ENCODE results near the gene INPP5E.

Gene INPP5E

DNA sequence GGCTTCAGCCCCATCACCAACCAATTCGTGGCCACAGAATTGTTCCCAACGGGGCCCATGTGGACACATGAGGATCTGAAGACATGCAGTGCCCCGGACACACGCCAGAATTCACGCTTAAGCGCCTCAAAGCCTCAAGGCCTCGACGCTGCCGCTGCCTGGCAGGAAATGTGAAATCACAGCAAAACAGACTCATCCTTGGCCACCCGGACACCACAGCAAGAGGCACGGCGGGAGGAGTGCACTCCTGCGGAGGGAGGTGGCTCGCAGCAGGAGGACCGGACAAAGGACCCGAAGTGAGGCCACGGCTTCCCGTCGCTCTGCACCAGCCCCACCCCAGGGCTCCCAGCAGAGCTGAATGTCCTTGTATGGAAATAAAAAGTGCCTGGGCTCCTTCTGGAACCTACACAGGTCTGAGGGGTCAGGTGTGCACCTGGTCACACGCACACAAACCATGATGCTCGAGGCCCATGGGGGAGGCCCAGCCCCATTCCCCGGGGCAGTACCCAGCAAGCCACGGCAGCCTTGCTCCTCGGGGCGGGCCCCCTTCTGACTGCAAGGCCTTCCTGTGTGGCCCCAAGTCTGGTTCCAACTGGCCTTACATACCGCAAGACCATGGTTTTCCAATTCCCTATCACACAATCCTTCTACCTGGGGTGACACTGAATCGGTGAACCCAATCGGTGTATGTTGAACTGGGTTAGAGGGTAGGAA, 33.2 kb upstream of the INPP5E start:
- DNase-seq, result no peak

DNA sequence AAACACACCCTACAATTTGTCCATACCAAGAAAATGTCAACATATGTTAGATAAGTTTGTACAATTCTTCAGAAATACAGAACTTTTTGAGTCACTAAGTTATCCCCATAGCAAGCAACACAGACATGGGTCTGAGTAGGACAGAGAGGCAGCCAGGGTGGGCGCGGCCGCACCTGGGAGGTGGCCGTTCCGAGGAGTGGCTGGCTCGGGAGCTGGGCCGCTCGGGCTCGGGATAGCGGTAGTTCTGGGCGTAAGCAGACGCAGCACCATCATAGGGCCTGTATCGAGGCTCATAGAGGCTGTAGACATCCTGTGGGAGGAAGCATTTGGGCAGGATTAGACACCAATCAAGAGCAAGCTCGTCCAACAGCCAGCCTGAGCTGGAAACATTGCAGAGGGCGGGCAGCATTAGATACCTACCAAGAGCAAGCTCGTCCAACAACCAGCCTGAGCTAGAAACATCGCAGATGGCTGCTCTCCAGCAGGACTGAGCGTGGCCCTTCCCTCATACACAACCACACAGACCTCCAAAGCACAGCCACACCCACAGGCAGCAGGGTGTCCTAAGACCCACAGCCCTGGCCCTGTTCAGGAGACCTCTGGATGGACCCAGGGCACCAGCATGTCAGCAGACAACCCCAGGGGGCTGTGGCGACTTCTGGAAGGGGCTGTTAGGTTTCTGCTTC, 32.3 kb upstream of the INPP5E start:
- DNase-seq, result no peak

DNA sequence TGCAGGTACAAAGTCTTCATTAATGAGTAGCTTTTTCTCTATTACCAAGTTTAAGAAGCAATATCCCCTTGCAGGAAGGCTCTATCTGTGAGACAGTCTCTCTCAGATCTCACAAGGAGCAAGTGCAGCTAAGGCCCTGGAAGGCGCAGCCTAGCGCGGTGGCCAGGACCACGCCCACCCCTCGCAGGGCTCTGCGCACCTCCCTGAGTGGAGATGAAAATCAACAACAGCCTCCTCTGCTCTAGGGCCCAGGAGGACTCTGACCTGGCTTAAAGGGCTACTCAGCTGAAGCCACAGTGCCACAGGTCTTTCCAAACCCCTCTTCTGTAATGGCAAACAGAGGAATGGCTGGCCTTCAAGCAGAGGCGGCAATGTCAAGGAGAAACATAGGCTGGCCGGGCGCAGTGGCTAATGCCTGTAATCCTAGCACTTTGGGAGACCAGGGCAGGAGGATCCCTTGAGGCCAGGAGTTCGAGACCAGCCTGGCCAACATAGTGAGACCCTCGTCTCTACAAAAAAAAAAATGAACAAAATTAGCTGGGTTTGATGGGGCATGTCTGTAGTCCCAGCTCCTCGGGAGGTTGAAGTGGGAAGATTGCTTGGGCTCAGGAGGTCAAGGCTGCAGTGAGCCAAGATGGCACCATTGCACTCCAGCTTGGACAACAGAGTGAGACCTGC, 31.3 kb upstream of the INPP5E start:
- DNase-seq, result no peak

DNA sequence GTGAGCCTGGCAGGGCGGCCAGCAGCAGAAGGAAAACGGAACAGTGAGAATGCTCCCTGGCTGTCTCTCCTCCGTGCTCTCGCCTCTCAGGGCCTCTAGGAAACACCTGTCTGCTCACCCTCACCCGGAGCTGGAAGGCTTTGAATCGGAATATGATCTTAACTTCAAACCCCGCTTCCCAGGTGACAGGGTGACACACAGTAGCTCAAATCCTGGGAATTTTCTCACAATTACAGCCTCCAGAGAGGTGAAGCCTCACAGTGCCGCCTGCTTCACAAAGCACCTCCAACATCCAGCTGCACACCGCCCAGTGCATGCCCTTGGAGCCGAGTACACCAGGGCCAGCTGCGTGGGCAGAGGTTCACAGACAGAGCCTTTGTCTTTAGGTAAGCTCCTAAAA, 30.7 kb upstream of the INPP5E start:
- DNase-seq, result no peak

DNA sequence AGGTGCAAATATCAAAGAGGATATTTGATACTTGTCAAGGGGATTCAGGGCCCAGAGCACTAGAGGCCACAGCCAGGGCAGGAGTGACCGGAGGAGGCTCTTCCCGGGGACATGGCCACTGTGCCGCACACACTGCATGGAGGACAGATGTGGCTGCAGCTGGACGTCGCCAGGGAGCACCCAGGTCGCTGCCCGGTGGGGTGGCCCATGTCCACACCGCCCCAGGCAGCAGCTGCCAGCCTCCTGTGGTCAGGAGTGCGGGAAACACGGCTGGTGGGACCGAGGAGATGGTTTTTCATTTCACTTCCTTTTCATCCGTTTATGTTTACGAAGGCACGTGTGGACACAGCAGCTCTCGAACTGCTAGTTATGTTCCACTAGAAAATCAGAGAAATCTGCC, 28.1 kb upstream of the INPP5E start:
- no peak for DNase-seq

DNA sequence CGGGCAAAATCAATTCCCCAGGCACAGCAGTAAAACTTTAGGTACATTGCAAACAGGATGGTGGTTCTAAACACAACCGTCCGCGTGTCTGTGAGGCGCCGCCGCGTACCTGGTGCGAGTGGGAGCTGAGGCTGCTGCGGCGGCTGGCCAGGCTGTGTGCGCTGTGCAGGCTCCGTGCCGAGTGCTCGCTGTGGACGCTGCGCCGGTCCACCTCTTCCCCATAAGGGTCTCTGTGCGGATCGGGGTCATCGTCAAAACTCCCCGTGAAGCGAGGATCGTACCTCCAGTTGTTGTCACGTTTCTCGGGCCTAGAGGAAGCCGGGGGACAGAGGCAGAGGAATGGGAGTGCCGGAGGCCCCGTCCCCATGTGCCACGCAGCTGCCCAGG, 26.5 kb upstream of the INPP5E start:
- DNase-seq, result no peak

DNA sequence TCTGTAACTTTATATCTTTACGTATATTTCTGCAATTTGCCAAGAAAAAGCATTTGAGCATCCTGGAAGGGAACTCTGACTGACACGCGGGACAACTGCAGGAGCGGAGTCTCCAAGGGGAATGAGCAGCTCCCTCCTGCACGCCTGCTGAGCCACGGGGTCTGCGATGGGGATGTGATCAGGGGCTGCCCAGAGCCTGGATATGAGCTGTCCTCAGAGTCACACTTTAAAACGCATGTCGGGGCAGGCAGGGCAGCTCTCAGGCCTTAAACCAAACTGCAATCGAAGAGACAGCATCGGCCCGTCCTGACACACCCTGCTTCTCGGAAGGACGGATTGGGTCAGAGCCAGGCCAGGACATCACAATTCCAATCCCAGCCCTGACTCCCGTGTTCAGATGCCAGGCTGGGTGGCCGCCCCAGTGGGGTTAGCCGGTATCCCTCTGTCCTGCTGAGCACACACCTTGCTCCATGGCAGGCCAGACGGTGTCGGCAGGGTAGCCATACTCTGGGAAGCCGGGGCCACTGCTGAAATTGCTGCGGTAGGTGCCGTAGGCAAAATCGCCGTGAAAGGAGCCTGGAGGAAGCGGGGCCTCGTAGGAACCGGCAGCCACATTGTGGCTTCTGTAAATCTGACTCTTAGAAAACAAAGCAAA, 26.0 kb upstream of the INPP5E start:
- no peak for DNase-seq

DNA sequence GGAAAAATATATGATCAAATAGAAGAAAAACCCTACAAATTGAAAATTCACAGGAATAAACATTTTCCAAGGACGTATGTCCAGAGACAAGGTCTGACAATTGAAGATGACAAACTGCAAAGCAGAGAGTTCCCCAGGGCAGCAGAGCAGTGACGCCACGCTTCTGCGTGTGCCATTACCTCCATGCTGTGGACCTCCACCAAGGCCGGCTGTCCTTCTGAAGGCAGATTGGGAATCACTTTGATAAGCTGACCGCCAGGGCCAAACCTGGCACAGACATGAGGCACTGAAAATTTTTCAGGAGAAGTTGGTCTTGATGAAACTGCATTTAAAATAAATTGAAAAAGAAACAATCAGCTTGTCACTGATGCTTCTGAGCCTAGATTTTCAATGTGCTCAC, 24.6 kb upstream of the INPP5E start:
- no peak for DNase-seq

DNA sequence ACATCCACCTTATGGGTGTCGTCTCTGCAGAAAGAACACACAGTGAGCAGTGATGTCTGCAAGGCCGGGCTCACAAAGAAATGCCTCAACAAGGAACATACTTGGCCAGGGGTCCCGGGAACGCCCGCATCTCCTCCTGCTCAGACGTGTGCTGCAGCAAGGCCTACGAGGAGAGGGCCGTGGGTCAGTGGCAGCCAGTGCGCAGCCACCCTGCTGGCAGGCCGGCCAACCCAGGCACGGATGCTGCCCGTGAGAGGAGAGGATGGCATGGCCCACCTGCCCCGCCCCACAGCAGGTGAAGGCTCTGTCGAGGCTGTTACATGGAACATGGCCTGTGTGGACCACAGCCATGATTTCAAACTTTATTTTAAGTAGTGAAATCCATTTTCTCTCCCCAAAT, 23.9 kb upstream of the INPP5E start:
- DNase-seq, result no peak

DNA sequence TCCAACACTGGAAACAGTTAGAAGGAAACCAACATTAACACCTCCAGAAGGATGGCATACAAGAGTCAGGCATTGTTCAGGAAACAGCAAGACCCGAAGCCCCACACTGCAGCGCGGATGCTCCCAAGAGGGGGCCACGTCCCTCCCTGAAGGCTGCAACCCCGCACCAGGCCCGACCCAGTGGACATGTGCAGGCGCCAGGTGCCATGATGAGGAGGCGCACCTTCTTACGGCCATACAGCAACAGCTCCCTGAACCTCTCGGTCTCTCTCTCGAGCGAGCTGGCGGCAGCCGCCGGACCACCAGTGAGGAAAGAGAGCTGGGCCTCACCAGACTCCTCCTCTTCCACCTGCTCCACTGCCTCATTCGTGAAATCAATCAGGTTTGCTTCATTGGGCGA, 23.0 kb upstream of the INPP5E start:
- DNase-seq, result no peak

DNA sequence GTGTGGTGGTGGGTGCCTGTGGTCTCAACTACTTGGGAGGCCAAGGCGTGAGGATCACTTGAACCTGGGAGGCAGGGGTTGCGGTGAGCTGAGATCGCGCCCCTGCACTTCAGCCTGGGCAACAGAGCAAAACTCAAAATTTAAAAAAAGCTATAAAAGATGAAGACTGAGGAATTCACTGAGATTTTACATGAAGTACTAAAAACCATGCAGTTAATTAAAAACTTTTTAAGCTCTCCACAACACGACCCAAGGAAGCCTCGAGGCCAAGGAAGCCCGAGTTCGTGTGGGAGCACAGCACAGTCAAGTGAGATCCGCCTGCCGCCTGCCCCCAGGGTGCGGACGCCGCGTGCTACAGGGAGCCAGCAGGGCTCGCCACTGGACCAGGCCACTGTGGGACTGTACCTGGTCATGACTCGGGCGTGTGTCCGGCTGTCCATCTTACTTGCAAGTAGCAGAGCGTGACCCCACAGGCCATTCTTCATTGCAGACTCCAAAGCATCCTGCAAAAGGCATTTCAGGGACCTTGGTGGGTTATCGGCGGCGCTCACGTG, 21.2 kb upstream of the INPP5E start:
- DNase-seq, result no peak

DNA sequence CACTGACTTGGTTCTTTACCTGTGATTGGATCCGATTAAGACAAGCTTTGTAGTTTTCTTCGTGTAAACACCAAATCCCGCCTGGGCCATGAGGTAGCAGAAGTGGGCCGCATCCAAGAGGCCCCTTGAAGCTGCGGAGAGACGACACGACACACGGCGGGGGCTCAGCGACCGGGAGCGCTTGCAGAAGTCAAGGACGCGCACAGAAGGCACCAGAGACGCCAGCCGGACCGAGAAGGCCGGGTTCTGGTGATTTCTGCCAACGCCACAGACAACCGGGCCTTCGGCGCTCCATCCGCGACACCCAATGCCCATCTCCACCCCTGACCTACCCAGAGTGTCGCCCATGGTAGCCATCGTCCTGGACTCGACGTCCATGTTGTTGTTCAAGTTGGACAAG, 19.8 kb upstream of the INPP5E start:
- no peak for DNase-seq

DNA sequence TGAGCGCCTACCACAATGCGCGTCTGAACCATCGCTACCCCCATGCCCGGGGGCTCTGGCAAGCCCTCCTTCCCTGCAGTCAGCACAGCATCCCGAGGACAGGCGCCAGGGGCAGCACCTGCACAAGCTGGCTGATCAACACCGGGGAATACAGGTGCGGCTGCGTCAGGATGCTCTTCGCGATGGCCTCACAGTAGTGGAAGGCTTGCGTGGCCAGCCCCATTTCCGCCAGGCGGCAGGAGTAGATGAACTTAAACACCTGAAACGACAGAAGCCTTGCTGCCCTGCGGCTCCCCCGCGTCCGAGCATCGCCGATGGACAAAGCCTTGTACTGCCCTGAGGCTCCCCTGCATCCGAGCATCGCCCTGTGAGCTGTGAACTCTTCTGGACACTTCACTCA, 17.7 kb upstream of the INPP5E start:
- no peak for DNase-seq

DNA sequence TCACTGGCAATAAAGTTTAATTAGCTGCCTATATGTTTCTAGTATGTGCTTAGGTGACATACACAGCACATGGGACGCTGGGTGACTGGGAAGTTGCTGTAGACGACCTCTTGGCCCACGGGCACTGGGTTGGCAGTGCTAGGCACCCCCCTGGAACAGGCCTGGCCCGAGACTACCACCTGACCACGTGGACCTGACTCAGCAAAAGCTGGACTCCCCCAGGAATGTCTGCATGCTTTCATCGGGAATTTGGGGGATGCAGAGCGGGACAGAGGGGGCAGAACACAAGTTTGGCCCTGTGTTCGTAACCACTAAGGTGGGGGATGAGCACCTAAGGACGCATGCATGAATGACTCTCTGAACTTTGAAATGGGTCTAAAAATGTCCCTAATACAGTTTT, 16.6 kb upstream of the INPP5E start:
- no peak for DNase-seq

DNA sequence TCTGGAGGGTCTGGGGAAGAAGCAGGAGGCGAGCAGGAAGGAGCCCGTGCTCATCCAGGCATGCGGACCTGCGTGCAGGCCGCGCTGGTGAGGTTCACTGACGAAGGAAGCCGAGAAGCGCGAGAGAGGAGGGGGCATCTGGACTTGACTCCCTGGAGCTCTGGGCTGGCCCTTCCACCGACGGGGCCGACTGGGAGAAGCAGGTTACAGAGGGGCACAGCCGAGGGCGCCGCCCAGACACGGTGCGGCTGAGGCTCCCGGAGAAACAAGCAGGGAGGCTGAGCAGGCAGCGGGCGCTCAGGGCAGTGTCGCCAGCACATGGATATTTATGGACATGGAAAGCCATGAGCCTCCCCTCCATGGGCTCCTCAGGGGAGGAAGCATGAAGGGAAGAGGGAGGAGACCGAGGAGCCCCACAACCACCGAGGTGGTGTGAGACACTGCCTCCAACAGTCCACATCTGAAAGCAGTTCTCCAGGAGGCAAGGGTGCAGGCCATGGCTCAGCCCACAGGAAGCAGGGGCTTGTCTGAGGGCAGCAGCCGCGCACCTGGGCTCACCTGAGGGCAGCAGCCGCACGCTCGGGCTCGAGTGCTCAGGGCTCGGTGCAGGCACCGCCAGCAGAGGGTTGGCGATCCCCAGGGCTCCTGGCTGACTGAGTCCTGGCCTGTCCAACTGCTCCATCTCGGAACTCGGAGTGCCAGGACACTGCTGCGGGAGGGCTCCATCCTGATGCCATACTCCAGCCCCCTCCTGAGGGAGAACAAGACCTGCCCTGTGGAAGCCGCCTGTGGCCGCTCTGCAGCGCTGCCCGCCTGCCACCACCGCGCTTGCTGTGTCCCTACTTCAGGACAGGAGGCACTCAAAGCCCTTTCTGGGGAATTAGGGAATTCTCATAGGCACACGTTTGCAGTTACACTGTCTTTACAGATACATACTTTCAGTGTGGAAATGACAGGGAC, 15.7 kb upstream of the INPP5E start:
- no peak for DNase-seq

DNA sequence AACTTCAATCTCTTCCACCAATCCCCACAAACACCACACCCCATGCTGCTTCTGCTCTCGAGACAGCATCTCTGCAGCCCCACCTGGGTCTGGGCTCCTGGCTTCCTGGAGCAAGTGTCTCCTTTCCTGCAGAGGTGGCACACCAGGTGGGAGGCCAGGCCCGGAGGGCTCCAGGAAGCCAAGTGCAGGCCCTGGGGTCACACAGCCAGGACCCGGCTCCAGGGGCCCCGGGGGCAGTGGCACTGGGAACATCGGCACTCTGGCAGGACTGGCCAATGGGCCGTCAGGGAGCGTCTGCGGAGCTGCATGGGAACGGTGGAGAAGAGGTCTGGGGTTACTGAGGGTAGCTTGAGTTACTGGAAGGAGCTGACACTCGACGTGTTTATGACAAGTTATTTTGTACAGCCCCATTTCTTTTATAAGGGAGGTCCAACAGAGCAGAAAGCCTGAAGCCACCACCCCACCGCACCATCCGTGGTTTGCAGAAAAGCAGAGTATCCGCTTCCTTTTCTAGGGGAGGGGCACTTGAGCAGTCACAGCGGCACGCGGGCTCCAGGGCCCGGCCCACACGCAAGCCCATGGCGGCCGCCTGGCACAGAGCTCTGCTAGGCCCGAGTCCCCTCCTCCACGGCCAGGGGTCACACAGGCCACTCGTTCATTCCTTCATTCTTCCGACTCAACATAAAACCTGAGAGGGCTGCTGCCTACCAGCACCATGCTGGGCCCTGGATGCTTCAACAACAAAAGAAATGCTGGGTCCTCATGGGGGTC, 14.6 kb upstream of the INPP5E start:
- DNase-seq, result no peak

DNA sequence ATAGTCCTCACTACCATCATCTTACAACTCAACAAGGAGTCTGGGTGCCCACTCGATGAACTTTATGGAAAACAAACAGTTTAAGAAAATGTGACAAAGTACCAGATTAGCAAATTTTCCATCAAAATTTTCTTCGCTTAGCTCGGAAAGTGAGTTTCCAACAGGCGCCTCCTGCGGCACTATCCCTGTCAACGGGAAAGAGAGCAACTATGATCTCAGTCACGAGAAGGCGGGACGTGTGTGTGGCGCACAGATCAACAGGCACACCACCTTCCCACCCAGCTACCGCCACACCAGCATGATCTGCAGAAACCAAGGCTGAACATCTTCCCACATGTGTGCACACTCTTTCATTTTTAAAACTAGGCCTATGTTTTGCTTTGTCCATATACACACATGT, 13.7 kb upstream of the INPP5E start:
- no peak for DNase-seq

DNA sequence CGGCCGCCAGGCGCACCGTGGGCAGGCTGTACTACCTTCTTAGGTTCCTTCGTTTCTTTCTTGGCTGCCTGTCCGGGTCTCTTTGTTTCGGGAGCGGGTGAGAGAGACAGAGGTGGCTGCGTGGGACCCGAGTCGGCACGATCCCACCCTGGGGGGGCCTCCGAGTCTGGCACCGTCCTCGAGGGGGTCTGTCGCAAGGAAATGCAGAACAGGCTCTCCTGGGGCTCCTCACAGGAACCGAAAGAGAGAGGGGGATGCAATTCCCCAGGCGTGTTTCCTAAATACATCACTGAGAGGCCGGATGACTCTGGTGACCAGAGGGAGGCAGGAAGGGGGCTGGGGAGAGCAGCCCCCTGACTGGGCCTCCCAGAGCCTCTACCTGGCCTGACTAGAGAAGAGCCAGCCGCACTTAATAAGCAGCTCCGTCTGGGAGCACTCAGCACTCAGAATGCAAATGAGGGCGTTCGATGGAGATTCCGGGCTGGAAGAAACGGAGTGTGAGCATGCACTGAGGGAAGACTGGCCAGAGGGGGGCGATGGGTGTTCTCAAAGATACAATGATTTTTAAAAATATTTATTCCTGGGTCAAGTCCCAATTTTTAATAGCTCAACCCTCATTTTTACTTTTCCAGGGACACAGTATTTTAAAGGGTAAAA, 11.7 kb upstream of the INPP5E start:
- no peak for DNase-seq

DNA sequence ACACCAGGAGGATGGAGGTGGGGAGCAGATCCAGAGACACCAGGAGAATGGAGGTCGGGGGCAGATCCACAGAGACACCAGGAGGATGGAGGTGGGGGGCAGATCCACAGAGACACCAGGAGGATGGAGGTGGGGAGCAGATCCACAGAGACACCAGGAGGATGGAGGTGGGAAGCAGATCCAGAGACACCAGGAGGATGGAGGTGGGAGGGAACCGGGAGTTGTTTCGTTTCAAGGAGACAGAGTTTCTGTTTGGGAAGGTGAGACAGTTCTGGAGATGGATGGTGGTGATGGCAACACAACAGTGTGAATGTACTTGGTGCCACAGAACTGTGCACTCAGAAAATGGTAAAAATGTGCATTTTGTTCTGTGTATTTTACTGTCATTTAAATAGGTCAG, 9.0 kb upstream of the INPP5E start:
- DNase-seq, result no peak

DNA sequence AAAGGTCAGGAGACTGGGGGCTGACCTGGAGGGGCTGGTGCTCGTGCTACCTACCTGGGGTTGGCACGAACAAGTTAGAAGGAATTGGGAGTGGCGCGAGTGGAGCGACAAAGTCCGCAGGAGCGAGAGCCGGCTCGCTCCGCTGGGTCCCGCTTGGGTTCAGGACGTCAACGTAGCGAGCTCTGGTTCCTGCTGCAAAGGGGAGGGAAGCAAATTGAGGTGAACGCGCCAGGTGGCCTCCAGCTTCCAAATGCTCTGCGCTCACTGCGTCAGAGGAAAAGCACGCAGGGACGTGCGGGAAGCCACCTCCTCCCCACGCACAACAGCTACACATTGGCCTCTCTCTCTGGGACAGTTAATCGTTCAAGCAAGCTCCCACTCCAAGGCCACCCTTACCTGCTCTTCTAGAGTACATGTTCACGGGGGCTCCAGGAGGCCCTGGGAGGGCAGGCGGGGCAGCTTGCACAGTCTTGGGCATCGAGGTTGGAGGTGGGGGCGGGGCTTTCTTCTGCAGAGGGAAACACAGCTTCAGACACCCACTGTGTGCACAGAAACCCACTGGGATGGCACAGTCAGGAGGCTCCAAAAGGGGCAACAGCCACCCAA, 7.6 kb upstream of the INPP5E start:
- DNase-seq, result no peak

DNA sequence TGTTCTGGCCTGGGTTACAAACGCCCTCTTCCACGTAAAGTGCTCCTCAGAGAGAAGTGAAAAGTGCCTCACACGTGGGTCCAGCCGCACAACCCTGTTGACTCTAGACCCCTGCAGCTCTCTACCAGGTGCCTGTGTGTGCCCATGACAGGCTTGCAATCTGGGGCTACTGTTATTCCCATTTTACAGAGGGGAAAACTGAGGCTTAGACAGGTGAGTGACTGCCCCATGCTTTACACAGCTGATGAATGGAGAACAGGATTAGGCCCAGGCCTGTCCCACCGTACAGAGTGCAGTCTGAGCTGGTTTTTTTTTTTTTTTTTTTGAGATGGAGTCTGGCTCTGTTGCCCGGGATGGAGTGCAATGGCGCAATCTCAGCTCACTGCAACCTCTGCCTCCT, 6.2 kb upstream of the INPP5E start:
- no peak for DNase-seq
